HepG2 (cell line): ENCODE results near the gene PPP1CB. TPM values are rescaled to one million over a fixed set of nuclear protein-coding genes. Genes with fewer than 3 reads are reported as not detected.

Source experiments
- ATAC-seq: fragments of 200-7000 bp; cut with Tn5 transposase; 3 replicates; pipeline ENCODE4 v1.9.1; 2020; ENCODE audit warnings: mild to moderate bottlenecking, moderate library complexity
- BruUV-seq: library from RNA; stranded (reverse); fragments of 400-500 nt; replicated peaks from 2 replicates; lab custom pipeline; 2021; lab: Mats Ljungman, UMichigan
- CTCF ChIA-PET: fragments of 300-600 bp; formaldehyde crosslinking; extraction: SDS; loops from one replicate; lab custom pipeline; 2021; ENCODE audit warnings: low total read pairs, inconsistent platforms, low intra/inter-chr PET ratio; lab: Yijun Ruan, JAX
- POLR2A ChIA-PET: fragments of 350-600 bp; sonication (Branson Sonifier 250); formaldehyde crosslinking; loops from one replicate; lab custom pipeline; 2020; ENCODE audit warnings: antibody characterized with exemption, inconsistent platforms; lab: Yijun Ruan, JAX
- DNase-seq: peaks from one replicate; pipeline ENCODE4 v3.0.0-alpha.2; 2015; ENCODE audit warnings: low spot score
- FAIRE-seq: peaks from 3 replicates; lab custom pipeline; 2011; peaks lifted over from hg19 to GRCh38; lab: Jason Lieb, UNC
- H2AFZ ChIP-seq: one replicate; pipeline ENCODE4 v1.6.1; 2011; ENCODE audit warnings: low read length, inconsistent platforms
- H3K27ac ChIP-seq: fragments of 300-600 bp; 3 replicates; pipeline ENCODE4 v1.8.0; 2011; ENCODE audit warnings: mixed run types, mild to moderate bottlenecking, mixed read lengths, low read length, inconsistent platforms; ENCODE audit not compliant: insufficient read depth; ENCODE audit errors: extremely low read length
- H3K27me3 ChIP-seq, 2 experiments: fragments of 200-600 bp in 1 of 2; 2 replicates in 1 of 2; 3 replicates in 1 of 2; pipeline versions ENCODE4 v1.6.0 to v1.8.0; 2011; ENCODE audit warnings: low read length in 2 of 2, mild to moderate bottlenecking in 2 of 2, moderate library complexity in 2 of 2, inconsistent platforms in 1 of 2; ENCODE audit not compliant: insufficient read depth in 2 of 2, control insufficient read depth in 1 of 2
- H3K36me3 ChIP-seq, 2 experiments: fragments of 200-600 bp in 1 of 2; replicated peaks in 1 of 2; 2 replicates in 1 of 2; 3 replicates in 1 of 2; pipeline versions ENCODE4 v1.5.1 to v1.8.0; 2011; ENCODE audit warnings: low read length in 2 of 2, inconsistent platforms in 1 of 2; ENCODE audit not compliant: insufficient read depth in 2 of 2, control insufficient read depth in 1 of 2
- H3K4me1 ChIP-seq: 2 replicates; pipeline ENCODE4 v1.5.1; 2012; ENCODE audit warnings: low read length, inconsistent platforms; ENCODE audit not compliant: insufficient read depth
- H3K4me2 ChIP-seq: 2 replicates; pipeline ENCODE4 v1.6.0; 2011; ENCODE audit warnings: low read depth, low read length, inconsistent platforms
- H3K4me3 ChIP-seq, 3 experiments: fragments of 200-600 bp in 1 of 3; sonication (generic), shearing (Covaris generic) in 1 of 3; replicated peaks in 1 of 3; 2 replicates each; pipeline ENCODE4 v1.5.1; 2011 to 2016; ENCODE audit warnings: low read length in 3 of 3, inconsistent platforms in 2 of 3, low read depth in 2 of 3, mild to moderate bottlenecking in 2 of 3, control low read depth in 1 of 3, mixed read lengths in 1 of 3; ENCODE audit not compliant: insufficient read depth in 1 of 3
- H3K79me2 ChIP-seq: one replicate; pipeline ENCODE4 v1.6.1; 2011; ENCODE audit warnings: low read length, inconsistent platforms; ENCODE audit not compliant: insufficient read depth
- H3K9ac ChIP-seq: 2 replicates; pipeline ENCODE4 v1.6.0; 2011; ENCODE audit warnings: mild to moderate bottlenecking, low read depth, low read length, inconsistent platforms; ENCODE audit not compliant: insufficient read depth
- H3K9me3 ChIP-seq: 2 replicates; pipeline ENCODE4 v1.5.1; 2012; ENCODE audit warnings: mild to moderate bottlenecking, low read length
- H4K20me1 ChIP-seq: 2 replicates; pipeline ENCODE4 v1.6.0; 2011; ENCODE audit warnings: inconsistent platforms, mild to moderate bottlenecking, low read length, moderate library complexity; ENCODE audit not compliant: insufficient read depth
- ARID5B ChIP-seq: IDR thresholded peaks from 2 replicates; pipeline ENCODE4 v1.4.0; 2020; ENCODE audit warnings: mild to moderate bottlenecking, missing genetic modification reagents
- GMEB1 ChIP-seq: sonication (generic); formaldehyde crosslinking; IDR thresholded peaks from 2 replicates; pipeline ENCODE4 v1.5.1; 2020; ENCODE audit warnings: missing genetic modification reagents, mild to moderate bottlenecking, borderline replicate concordance
- SIN3B ChIP-seq: fragments of 150-350 bp; IDR thresholded peaks from 2 replicates; pipeline ENCODE4 v1.6.1; 2014; ENCODE audit warnings: low read length
- THAP7 ChIP-seq: sonication (generic); formaldehyde crosslinking; IDR thresholded peaks from 2 replicates; pipeline ENCODE4 v1.8.1; 2023; ENCODE audit warnings: mild to moderate bottlenecking, missing genetic modification reagents
- TOPORS ChIP-seq: sonication (generic); formaldehyde crosslinking; IDR thresholded peaks from 2 replicates; pipeline ENCODE4 v1.8.0; 2023; ENCODE audit warnings: mild to moderate bottlenecking, missing genetic modification reagents
- UBTF ChIP-seq: sonication (generic); formaldehyde crosslinking; IDR thresholded peaks from 2 replicates; pipeline ENCODE4 v1.4.0; 2020; ENCODE audit warnings: mild to moderate bottlenecking, missing genetic modification reagents
- ZNF629 ChIP-seq: sonication (generic); formaldehyde crosslinking; conservative IDR thresholded peaks from 2 replicates; pipeline ENCODE4 v1.5.0; 2020; ENCODE audit warnings: missing genetic modification reagents
- ZSCAN21 ChIP-seq: sonication (generic); formaldehyde crosslinking; IDR thresholded peaks from 2 replicates; pipeline ENCODE4 v1.8.0; 2022; ENCODE audit warnings: mild to moderate bottlenecking, missing genetic modification reagents, moderate library complexity, borderline replicate concordance
- ZZZ3 ChIP-seq: sonication (generic); formaldehyde crosslinking; IDR thresholded peaks from 2 replicates; pipeline ENCODE4 v1.4.0; 2020; ENCODE audit warnings: missing genetic modification reagents, mild to moderate bottlenecking, borderline replicate concordance
- WGBS: methylation state at CpG from one replicate; pipeline ENCODE4 v1.1.6; 2017; ENCODE audit warnings: low lambda C conversion rate; 5-methylcytosine and 5-hydroxymethylcytosine counted together
- in situ Hi-C: cut with HindIII; loops from 2 replicates; pipeline ENCODE4 v1.10.0; 2017; ENCODE audit warnings: low pct_unique_long_range_greater_than_20kb; ENCODE audit not compliant: extremely low pct_ligation_motif_present
- intact Hi-C: fragments of 100-400 bp; cut with micrococcal nuclease; formaldehyde crosslinking; loops from one replicate; pipeline ENCODE4 v1.10.0; 2022; ENCODE audit not compliant: unreplicated experiment
- polyA plus RNA-seq, 8 experiments: library from polyadenylated mRNA; depleted of rRNA in 3 of 8; stranded (reverse) in 7 of 8; unstranded in 1 of 8; fragments of >200 nt; fragmentation: Illumina TruSeq in 4 of 8; extraction: Trizol in 4 of 8; gene quantifications; 2 replicates each; pipeline versions ENCODE4 v1.2.1 to v1.2.3, GENCODE V29; 2011 to 2016; ENCODE audit warnings: low read depth in 4 of 8, missing spikeins in 1 of 8, mixed read lengths in 1 of 8; ENCODE audit not compliant: insufficient read depth in 1 of 8
- total RNA-seq, 5 experiments: library from RNA; depleted of rRNA; stranded (reverse); fragments of >200 nt; fragmentation: Illumina TruSeq; extraction: Trizol; gene quantifications; 2 replicates each; pipeline ENCODE4 v1.2.3, GENCODE V29; 2016; ENCODE audit warnings: low read depth in 1 of 5

PPP1CB gene
- total and polyA plus RNA-seq, 2 of the 13 experiments (the other 11 are each of a cell fraction or from before 2014, with no cell fraction given): 46.9 to 109 TPM

- H3K79me2 ChIP-seq: no peaks in the 10 kb centered on the region
- H3K4me2 ChIP-seq: no peak overlapping the region
- H3K36me3 ChIP-seq: no peaks in the 10 kb centered on the region
- in situ Hi-C loops: no loop called here
- H3K27ac ChIP-seq: no peak overlapping the region
- ChIA-PET CTCF (no interaction called here), POLR2A (no interaction called here)
- intact Hi-C loops: no loop called here
- no peaks in the 10 kb centered on the region for H3K27me3 ChIP-seq
- no TSS peak for BruUV-seq
- no peak overlapping the region for H2AFZ ChIP-seq
- 91% methylated on average over 2 of the region's 2 CpGs for WGBS
- no peaks in the 10 kb centered on the region for H4K20me1 ChIP-seq
- no peak for TF ChIP-seq TOPORS (CRISPR knock-in tag)
- TF ChIP-seq UBTF (CRISPR knock-in tag): no peak
- no peak for TF ChIP-seq SIN3B
- no peak for TF ChIP-seq THAP7 (CRISPR knock-in tag)
- no peak for TF ChIP-seq ZSCAN21
- peak; percentile 53; the same call in 1 of the 2 replicates for TF ChIP-seq ZNF629 (CRISPR knock-in tag)
- TF ChIP-seq GMEB1: no peak
- TF ChIP-seq ZZZ3 (CRISPR knock-in tag): no peak
- TF ChIP-seq ARID5B: no peak
- no peak overlapping the region for H3K9ac ChIP-seq
- no peaks in the 10 kb centered on the region for H3K9me3 ChIP-seq
- DNase-seq: no peak
- FAIRE-seq: no peak
- no peak for ATAC-seq
- H3K4me3 ChIP-seq: no peak overlapping the region
- no peaks in the 10 kb centered on the region for H3K4me1 ChIP-seq
These were observed 87.3 kb downstream of the PPP1CB start for GRCh38 chr2:28838971-28839370.
